ENCODE data around the gene ZNF438.

The ZNF438 gene

DNA sequence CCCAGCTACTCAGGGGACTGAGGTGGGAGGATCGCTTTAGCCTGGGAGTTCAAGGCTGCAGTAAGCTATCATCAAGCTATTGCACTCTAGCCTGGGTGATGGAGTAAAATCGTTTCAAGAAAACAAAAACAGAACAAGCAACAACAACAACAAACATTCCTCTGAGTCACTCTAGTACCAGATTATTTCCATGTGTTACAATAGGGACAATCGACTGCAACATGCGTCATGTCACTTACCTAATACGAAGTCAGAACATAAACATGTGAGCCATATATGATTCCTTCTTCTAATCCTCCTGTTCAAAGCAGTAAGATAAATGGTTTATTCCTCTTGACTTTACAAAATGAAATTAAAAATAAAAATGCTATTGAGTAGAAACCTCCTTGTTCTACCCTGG is 57.3 kb downstream of the ZNF438 start:
- no peaks in the 10 kb centered on the region for H3K36me3 ChIP-seq
- TF ChIP-seq, protein P1, sequence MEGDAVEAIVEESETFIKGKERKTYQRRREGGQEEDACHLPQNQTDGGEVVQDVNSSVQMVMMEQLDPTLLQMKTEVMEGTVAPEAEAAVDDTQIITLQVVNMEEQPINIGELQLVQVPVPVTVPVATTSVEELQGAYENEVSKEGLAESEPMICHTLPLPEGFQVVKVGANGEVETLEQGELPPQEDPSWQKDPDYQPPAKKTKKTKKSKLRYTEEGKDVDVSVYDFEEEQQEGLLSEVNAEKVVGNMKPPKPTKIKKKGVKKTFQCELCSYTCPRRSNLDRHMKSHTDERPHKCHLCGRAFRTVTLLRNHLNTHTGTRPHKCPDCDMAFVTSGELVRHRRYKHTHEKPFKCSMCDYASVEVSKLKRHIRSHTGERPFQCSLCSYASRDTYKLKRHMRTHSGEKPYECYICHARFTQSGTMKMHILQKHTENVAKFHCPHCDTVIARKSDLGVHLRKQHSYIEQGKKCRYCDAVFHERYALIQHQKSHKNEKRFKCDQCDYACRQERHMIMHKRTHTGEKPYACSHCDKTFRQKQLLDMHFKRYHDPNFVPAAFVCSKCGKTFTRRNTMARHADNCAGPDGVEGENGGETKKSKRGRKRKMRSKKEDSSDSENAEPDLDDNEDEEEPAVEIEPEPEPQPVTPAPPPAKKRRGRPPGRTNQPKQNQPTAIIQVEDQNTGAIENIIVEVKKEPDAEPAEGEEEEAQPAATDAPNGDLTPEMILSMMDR (IDR thresholded peaks at IDR 0.05) = no peak
- H3K9me3 ChIP-seq = peaks cover 0 to 4% (median 0%) of the 10 kb centered on the region in 3 donors
- intact Hi-C loops (cut with DNase I; ENCODE audit: low total_unique reads) = no loop called here
- no peak overlapping the region for H3K4me3 ChIP-seq
- no peak for DNase-seq
- peaks cover 0 to 39% (median 15%) of the 10 kb centered on the region in 4 donors for H3K4me1 ChIP-seq
- H3K27me3 ChIP-seq = no peaks in the 10 kb centered on the region
- peak overlapping the region; percentile 58 to 68 for H3K27ac ChIP-seq

DNA sequence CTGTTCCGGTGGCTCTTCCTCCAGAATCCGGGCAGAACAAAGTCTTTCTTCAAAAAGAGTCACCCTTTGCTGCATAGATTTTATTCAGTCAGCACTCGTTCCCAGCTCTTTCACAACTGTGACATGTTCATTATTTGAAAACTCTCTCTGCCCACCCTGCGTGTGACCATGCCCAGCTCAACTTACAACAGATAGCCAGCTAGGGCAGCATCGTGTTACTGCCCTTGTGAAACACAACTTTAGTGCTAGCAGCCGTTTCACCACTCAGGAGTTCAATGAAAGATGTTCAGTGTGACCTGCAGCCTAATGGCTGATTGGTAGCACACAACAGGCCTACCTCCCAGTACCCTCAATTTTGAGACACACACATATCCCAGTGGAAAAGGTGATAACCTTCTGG is 57.9 kb downstream of the ZNF438 start:
- Histone ChIP-seq H3K4me3 (no peak overlapping the region), H3K4me1 (peaks cover 0 to 46% (median 15%) of the 10 kb centered on the region in 4 donors), H3K27ac (peak overlapping the region; percentile 58 to 68), H3K9me3 (no peaks in the 10 kb centered on the region), H3K36me3 (no peaks in the 10 kb centered on the region), H3K27me3 (no peaks in the 10 kb centered on the region)
- TF ChIP-seq, protein P1 (IDR thresholded peaks at IDR 0.05) = no peak
- DNase-seq = no peak
- intact Hi-C loops (cut with DNase I; ENCODE audit: low total_unique reads) = no loop called here

DNA sequence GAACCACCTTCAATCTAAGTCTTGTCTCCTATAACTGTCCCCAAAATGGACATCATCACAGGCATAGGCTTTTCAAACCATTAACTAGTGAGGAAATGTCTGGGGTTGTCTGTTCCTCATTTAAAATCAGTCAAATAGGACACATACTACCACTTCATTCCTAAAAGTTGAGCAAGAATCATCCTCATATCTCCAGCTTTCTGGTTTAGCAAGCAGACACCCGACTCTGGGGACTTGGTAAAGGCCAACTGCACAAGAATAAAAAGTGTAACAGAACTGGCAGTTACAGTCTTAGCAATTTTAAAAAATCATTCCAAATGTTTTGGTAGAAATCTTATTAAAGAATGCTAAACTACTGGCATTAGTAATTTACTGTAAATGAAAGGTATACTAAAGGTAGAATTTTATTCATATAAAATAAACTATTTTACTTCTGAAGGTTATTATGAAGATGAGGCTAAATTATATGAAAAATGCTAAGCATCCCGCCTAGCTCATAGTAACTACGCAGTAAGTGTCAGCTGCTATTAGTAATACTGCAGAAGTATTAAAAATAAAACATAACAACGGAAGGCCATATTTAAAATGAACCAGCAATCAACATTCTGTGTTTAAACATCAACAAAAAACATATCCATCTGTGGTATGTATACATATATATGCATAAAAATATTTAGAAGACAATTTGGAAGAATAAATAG is 60.8 kb downstream of the ZNF438 start:
- H3K4me1 ChIP-seq = peaks cover 0 to 56% (median 15%) of the 10 kb centered on the region in 4 donors

DNA sequence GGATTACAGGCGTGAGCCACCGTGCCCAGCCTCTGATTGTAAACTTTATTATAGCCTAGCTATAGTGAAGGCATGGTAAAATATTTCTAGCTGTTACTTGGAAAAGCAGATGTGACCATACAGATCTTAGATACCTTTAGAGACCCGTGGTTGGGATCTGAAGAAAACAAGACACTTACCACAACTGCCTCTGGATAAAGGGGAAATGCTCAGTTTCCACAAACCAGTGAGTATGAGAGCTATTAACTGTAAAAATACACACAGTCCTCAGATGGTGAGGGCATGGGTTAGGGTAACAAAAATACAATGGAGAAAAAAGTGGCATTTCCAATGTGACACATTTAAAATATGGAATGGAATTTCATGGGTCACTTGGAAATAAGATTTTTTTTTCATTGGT is 63.0 kb downstream of the ZNF438 start:
- Histone ChIP-seq H3K36me3 (no peaks in the 10 kb centered on the region), H3K27ac (no peak overlapping the region), H3K27me3 (no peaks in the 10 kb centered on the region), H3K4me3 (no peak overlapping the region), H3K9me3 (no peaks in the 10 kb centered on the region), H3K4me1 (peaks cover 0 to 42% (median 7%) of the 10 kb centered on the region in 4 donors)
- TF ChIP-seq, protein P1 (IDR thresholded peaks at IDR 0.05) = no peak
- DNase-seq = no peak
- intact Hi-C loops (cut with DNase I; ENCODE audit: low total_unique reads) = no loop called here

More for the DNA sequence above, 60.8 kb downstream of the ZNF438 start:
- Histone ChIP-seq H3K9me3 (no peaks in the 10 kb centered on the region), H3K27me3 (no peaks in the 10 kb centered on the region), H3K4me3 (no peak overlapping the region), H3K27ac (peak overlapping the region; percentile 18 to 36), H3K36me3 (no peaks in the 10 kb centered on the region)
- intact Hi-C loops (cut with DNase I; ENCODE audit: low total_unique reads) = no loop called here
- TF ChIP-seq, protein P1 (IDR thresholded peaks at IDR 0.05) = no peak
- peak in 1 of 2 donors; percentile 75 for DNase-seq

DNA sequence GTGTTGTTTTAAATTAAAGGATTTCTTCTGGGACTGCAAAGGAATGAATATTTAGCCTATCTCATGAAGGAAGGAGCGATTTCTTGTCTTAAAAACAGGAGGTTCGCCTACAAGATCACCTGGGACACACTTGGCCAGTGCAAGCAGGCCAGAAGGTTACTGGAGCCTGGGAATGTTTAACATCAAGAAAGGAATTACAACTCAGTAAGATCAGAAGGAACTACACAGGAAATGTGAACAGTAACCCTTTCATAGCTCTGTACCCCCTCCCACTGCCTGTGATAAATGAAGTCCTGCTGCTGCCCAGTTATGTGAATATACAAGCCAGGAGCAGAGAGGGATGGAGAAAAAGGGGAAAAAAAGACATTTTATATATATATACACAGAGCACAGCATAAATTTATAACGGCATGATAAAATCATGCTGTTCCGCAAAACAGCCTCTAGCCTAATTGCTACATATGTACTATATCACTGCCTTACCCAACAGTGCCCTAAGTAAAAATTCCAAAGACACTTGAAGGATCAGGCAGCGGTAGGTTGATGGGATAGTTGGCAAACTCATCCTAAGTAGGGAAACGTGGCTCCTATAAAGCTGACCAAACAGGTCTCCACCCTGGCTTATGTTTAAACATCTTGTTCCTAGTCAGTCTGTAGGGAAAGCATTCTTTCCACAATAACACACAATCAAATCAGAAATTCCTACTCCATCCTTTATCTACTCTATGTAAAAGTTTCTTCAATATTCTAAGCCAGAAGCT is 63.8 kb downstream of the ZNF438 start:
- TF ChIP-seq, protein P1 (IDR thresholded peaks at IDR 0.05) = no peak
- no peaks in the 10 kb centered on the region for H3K36me3 ChIP-seq
- no peak for DNase-seq
- intact Hi-C loops (cut with DNase I; ENCODE audit: low total_unique reads) = no loop called here
- peaks cover 0 to 37% (median 2%) of the 10 kb centered on the region in 4 donors for H3K4me1 ChIP-seq
- H3K27me3 ChIP-seq = no peaks in the 10 kb centered on the region
- no peak overlapping the region for H3K4me3 ChIP-seq
- no peak overlapping the region for H3K27ac ChIP-seq
- no peaks in the 10 kb centered on the region for H3K9me3 ChIP-seq
